Left lobe of liver (tissue), 2 donors: Measurements from ENCODE around the gene IRAK3. TPM values are rescaled to one million over a fixed set of nuclear protein-coding genes. Genes with fewer than 3 reads are reported as not detected.
"Not testable (repeated sequence)": the region's sequence is repeated elsewhere in the genome, so short reads cannot be mapped to it uniquely, and the experiment has no call there.

Experiments
- ATAC-seq: fragments of 200-7000 bp; cut with Tn5 transposase; one replicate; pipeline ENCODE4 v1.9.1; 2020; ENCODE audit warnings: mild to moderate bottlenecking, moderate library complexity
- DNase-seq: peaks from one replicate; pipeline ENCODE4 v3.0.0-alpha.2; 2020; ENCODE audit warnings: low spot score
- total RNA-seq: library from RNA; stranded (reverse); gene quantifications from one replicate; pipeline ENCODE4 v1.2.1, GENCODE V29; 2021
- donor health status: DM: no; HTN: no; CAD: no; lungs with moderate emphysema.
- donor health status: DM: no; HTN: yes; CAD: no.

The IRAK3 gene
- total RNA-seq, 1 donor from 2014 or later: 1.7 TPM

- DNase-seq (peak; percentile 88), ATAC-seq (peak; percentile 97)
Measured at GRCh38 chr12:66169221-66170170, 19.5 kb upstream of the IRAK3 start, which contains the start of gene TMBIM4. Gene TMBIM4 (minus strand): TSS chr12:66169996. CDS start chr12:66169951, 45 bp downstream.

DNA sequence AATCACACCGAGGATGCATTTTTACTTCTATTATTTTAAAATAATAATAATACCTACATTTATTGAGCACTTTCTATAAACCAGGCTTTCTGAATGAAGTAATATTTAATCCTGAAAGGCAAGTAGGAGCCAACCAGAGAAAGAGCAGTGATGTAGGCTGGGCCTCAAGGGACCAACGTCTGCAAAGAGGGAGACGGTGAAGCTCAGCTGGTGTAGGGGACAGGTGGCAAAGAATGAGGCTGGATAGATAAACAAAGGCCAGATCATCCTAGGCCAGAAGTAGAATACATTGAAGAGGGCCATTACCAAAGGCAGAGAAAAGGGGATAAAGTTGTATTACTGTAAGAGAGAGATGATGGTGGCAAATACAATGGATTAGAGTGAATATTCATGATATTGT, 18.4 kb upstream of the IRAK3 start:
- DNase-seq: no peak
- no peak for ATAC-seq

DNA sequence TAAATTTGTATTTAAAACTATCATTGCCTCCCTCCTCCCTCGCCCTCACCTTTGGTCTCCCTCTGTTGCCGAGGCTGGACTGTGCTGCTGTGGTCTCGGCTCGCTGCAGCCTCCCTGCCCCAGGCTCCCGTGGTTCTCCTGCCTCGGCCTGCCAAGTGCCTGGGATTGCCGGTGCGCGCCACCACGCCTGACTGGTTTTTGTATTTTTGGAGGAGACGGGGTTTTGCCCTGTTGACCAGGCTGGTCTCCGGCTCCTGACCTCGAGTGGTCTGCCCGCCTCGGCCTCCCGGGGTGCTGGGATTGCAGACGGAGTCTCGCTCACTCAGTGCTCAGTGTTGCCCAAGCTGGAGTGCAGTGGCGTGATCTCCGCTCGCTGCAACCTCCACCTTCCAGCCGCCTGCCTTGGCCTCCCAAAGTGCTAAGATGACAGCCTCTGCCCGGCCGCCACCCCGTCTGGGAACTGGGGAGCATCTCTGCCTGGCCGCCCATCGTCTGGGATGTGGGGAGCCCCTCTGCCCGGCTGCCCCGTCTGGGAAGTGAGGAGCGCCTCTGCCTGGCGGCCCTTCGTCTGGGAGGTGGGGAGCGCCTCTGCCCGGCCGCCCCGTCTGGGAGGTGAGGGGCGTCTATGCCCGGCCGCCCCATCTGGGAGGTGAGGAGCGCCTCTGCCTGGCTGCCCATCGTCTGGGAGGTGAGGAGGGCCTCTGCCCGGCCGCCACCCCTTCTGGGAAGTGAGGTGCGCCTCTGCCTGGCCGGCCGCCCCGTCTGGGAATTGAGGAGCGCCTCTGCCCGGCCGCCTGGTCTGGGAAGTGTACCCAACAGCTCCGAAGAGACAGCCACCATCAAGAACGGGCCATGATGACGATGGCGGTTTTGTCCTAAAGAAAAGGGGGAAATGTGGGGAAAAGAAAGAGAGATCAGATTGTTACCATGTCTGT, 14.4 kb upstream of the IRAK3 start:
- not testable (repeated sequence) for DNase-seq, ATAC-seq

GRCh38 chr12:66176105-66176900, 12.7 kb upstream of the IRAK3 start:
- DNase-seq (no peak), ATAC-seq (no peak)

GRCh38 chr12:66182956-66183355, 6.1 kb upstream of the IRAK3 start:
- DNase-seq (no peak), ATAC-seq (no peak)

DNA sequence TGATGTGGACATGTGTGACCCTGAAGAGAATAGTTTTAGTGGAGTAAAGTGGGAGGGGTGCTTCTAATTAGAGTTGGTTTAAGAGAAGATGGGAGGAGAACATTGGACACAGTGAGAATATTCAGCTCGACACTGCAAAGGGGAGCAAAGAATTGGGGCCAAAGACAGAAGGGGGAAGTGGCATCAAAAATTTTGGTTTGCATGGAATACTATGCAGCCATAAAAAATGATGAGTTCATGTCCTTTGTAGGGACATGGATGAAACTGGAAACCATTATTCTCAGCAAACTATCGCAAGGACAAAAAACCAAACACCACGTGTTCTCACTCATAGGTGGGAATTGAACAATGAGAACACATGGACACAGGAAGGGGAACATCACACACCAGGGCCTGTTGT, 4.2 kb upstream of the IRAK3 start:
- DNase-seq, ATAC-seq: not testable (repeated sequence)

DNA sequence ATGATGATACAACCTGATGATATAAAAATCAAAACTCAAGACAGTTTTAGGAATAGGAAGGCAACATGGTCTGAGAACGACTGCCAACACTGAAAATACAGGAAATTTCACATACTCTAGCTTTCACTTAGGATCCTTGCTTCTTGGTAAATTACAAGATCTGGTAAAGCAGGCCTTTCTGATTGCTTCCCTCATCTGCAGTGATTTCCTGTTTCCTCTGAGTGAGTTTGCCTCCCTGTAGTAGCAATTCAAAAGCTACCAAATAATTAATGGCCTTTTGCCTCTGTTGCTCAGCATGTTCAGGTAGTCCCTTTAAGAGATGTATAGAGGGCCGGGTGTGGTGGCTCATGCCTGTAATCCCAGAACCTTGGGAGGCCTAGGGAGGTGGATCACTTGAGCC, 2.0 kb upstream of the IRAK3 start:
- ATAC-seq: no peak
- DNase-seq: no peak

GRCh38 chr12:66187821-66188220, 1.2 kb upstream of the IRAK3 start:
- DNase-seq (no peak), ATAC-seq (no peak)

GRCh38 chr12:66189486-66189843, 451 bp downstream of the IRAK3 start:
- ATAC-seq (no peak), DNase-seq (no peak)

DNA sequence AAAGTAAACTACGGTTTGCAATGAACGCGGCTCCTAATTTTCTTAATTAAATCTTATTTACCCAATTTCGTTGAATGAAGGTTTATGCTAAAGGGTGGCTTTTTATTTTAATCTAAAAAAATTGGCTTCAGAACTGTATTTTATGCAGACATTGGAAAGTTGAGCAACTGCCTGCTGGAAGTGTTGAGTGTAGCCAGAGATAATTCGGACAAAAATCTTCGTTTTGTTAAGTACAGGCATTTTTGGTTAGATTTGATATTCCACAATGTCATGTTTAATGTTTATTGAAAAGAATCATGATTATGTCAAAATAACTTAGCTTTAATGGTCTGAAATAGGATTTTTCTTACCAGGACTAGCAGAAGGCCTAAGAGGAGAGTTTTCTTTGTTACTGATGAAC, 875 bp downstream of the IRAK3 start:
- DNase-seq (no peak), ATAC-seq (no peak)

DNA sequence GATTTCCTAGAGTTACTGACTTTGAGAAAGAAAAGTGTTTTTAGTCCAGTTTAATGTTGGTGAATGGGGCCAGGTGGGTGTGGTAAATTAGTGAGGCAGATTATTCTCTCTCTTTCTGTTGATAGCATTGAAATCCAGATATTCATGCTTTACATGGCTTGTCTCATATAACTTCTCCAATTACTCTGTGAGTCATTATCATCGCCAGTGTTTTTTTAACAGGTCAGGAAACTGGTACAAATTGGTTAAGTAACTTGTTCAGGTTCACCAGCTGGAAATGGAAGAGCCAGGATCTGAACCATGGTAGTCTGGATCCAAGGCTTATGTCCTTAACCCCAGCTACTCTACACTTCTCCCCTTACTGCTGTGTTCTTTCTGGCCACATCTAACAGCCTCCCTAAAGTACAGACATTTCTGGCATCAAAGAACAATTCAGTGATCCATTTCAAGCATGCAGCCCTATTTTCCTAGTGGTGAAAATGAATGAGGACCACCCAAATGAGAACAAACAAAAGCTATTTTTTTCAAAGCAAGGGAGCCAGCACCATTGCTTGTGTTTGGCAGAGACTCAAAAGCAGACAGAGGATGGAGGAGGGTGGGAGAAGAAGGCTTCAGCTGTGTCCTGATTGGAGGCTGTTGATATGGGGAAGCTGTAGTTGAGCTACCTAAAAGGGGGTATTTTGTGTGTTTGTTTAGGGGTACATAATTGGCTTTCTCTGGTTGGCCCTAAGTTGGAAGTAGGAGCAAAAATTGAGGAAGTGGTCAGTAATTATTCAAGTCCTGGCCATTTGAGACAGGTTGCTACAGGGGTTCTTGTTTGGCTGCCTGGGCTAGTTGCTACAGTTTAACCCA, 1.7 kb downstream of the IRAK3 start:
- ATAC-seq: no peak
- DNase-seq: no peak

GRCh38 chr12:66191547-66192126, 2.6 kb downstream of the IRAK3 start:
- DNase-seq: no peak
- no peak for ATAC-seq

- ATAC-seq (no peak), DNase-seq (no peak)
Measured at GRCh38 chr12:66194122-66194521, 5.1 kb downstream of the IRAK3 start.

- DNase-seq (no peak), ATAC-seq (no peak)
Measured at GRCh38 chr12:66195242-66195641, 6.2 kb downstream of the IRAK3 start.

- DNase-seq: no peak
- no peak for ATAC-seq
Measured at GRCh38 chr12:66196806-66197205, 7.8 kb downstream of the IRAK3 start.

DNA sequence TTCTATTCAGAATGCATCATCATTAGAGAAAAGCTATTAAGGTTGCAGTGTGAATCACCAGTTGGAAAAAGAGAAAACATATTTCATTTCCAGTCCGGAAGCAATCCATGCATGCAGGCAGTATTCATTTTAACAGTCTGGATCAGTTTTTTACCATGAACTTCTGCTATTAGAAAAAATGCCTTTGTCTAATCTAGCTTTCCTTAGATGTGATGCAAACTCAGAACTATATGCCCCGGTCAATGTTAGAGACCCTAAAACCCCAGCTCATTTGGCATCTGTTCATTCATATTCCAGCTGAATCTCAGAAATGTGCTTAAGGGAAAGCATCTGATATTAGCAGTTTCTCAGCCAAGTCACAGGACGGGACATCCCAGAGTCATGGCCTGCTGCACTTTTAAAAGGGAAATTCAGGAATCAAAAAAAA, 8.5 kb downstream of the IRAK3 start:
- ATAC-seq (no peak), DNase-seq (no peak)

GRCh38 chr12:66199141-66199540, 10.1 kb downstream of the IRAK3 start:
- no peak for ATAC-seq
- DNase-seq: no peak

DNA sequence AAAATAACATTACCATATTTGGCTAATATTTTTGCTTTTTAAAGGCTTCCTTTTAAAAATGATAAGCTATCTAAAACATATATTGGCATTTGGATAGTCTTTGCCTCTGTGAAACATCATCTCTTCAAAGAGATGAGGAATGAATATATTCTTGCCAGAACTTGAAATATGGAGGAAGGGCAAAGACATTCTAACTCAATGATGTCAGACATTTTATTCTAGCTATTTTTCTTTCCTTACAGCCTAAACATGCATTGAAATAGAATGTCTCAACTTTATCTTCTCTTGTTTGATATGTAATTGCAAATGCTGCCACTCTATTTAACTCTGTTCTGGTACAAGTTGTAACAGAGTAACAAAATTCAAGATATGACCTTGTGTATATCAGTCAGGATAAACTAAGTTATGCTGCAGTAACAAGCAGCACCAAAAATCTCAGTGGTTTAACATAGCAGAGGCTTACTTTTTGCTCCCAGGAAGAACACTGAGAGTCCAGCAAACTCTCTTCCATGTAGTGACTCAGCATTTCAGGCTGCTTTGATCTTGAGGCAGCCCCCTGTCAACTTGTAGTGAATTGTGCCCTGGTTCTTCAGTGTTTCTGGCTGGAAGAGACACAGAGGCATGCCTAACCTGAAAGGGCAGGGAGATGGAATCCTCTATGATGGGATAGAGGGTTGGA, 11.0 kb downstream of the IRAK3 start:
- ATAC-seq: no peak
- DNase-seq: no peak

GRCh38 chr12:66203820-66204219, 14.8 kb downstream of the IRAK3 start:
- DNase-seq (no peak), ATAC-seq (no peak)
